SK-N-SH treated with all-trans-retinoic acid at 6 μM for 48 hours (cell line): ENCODE measurements around the gene CLSTN2.

Experiments used
- ATAC-seq: fragments of 200-7000 bp; cut with Tn5 transposase; 3 replicates; pipeline ENCODE4 v1.9.1; 2020; ENCODE audit warnings: mild to moderate bottlenecking, moderate library complexity
- ARNTL ChIP-seq: fragments of 450-650 bp; formaldehyde crosslinking; IDR thresholded peaks from 2 replicates; pipeline ENCODE4 v1.5.0; 2020; ENCODE audit warnings: low read depth, mild to moderate bottlenecking, moderate library complexity, borderline replicate concordance
- BACH2 ChIP-seq: fragments of 250-450 bp; sonication (Bioruptor Pico); IDR thresholded peaks from 2 replicates; pipeline ENCODE4 v1.9.0; 2021; ENCODE audit warnings: mild to moderate bottlenecking, borderline replicate concordance
- CSRNP3 ChIP-seq: fragments of 250-450 bp; sonication (Bioruptor Pico); IDR thresholded peaks from 2 replicates; pipeline ENCODE4 v1.5.1; 2021; ENCODE audit warnings: mild to moderate bottlenecking, moderate library complexity
- ESRRG ChIP-seq: fragments of 250-450 bp; sonication (Bioruptor Pico); IDR thresholded peaks from 2 replicates; pipeline ENCODE4 v1.6.1; 2021; ENCODE audit warnings: mild to moderate bottlenecking
- GLIS3 ChIP-seq: fragments of 250-450 bp; sonication (Bioruptor Pico); IDR thresholded peaks from 2 replicates; pipeline ENCODE4 v1.5.0; 2020; ENCODE audit warnings: mild to moderate bottlenecking, moderate library complexity
- ISL1 ChIP-seq: fragments of 250-450 bp; sonication (Bioruptor Pico); IDR thresholded peaks from 2 replicates; pipeline ENCODE4 v2.1.2; 2022; ENCODE audit warnings: mild to moderate bottlenecking, moderate library complexity
- OSR1 ChIP-seq: fragments of 250-450 bp; sonication (Bioruptor Pico); IDR thresholded peaks from 2 replicates; pipeline ENCODE4 v1.8.0; 2022; ENCODE audit warnings: moderate library complexity, mild to moderate bottlenecking, inconsistent platforms
- PATZ1 ChIP-seq: fragments of 250-450 bp; sonication (Bioruptor Pico); IDR thresholded peaks from 2 replicates; pipeline ENCODE4 v1.8.0; 2020; ENCODE audit warnings: mild to moderate bottlenecking, moderate library complexity, borderline replicate concordance
- POU6F1 ChIP-seq: fragments of 250-450 bp; sonication (Bioruptor Pico); IDR thresholded peaks from 2 replicates; pipeline ENCODE4 v1.8.0; 2021; ENCODE audit warnings: low read depth, mild to moderate bottlenecking, moderate library complexity, borderline replicate concordance
- PPARA ChIP-seq: fragments of 250-450 bp; sonication (Bioruptor Pico); IDR thresholded peaks from 2 replicates; pipeline ENCODE4 v1.5.0; 2020; ENCODE audit warnings: mild to moderate bottlenecking, borderline replicate concordance
- RARB ChIP-seq: fragments of 250-450 bp; sonication (Bioruptor Pico); IDR thresholded peaks from 2 replicates; pipeline ENCODE4 v1.8.0; 2021; ENCODE audit warnings: mild to moderate bottlenecking, moderate library complexity
- SNAI2 ChIP-seq: fragments of 250-450 bp; sonication (Bioruptor Pico); IDR thresholded peaks from 2 replicates; pipeline ENCODE4 v1.5.0; 2020; ENCODE audit warnings: mild to moderate bottlenecking, moderate library complexity
- TCF4 ChIP-seq: fragments of 250-450 bp; sonication (Bioruptor Pico); IDR thresholded peaks from 2 replicates; pipeline ENCODE4 v1.8.0; 2021; ENCODE audit warnings: mild to moderate bottlenecking, moderate library complexity, borderline replicate concordance
- TOX ChIP-seq: fragments of 250-450 bp; sonication (Bioruptor Pico); IDR thresholded peaks from 2 replicates; pipeline ENCODE4 v1.8.0; 2021; ENCODE audit warnings: mild to moderate bottlenecking, moderate library complexity, borderline replicate concordance
- ZC3H10 ChIP-seq: fragments of 250-450 bp; sonication (Bioruptor Pico); IDR thresholded peaks from 2 replicates; pipeline ENCODE4 v1.5.1; 2021; ENCODE audit warnings: mild to moderate bottlenecking, moderate library complexity
- ZFP3 ChIP-seq: fragments of 250-450 bp; sonication (Bioruptor Pico); IDR thresholded peaks from 2 replicates; pipeline ENCODE4 v1.5.0; 2020; ENCODE audit warnings: mild to moderate bottlenecking, moderate library complexity
- ZFP30 ChIP-seq: fragments of 450-650 bp; formaldehyde crosslinking; IDR thresholded peaks from 2 replicates; pipeline ENCODE4 v1.5.0; 2022; ENCODE audit warnings: mild to moderate bottlenecking, moderate library complexity
- ZNF565 ChIP-seq: fragments of 450-650 bp; formaldehyde crosslinking; conservative IDR thresholded peaks from 2 replicates; pipeline ENCODE4 v1.5.0; 2020; ENCODE audit warnings: low read depth, mild to moderate bottlenecking, moderate library complexity
- ZNF70 ChIP-seq: fragments of 450-650 bp; formaldehyde crosslinking; IDR thresholded peaks from 2 replicates; pipeline ENCODE4 v1.5.0; 2020; ENCODE audit warnings: mild to moderate bottlenecking, moderate library complexity
- ZNF8 ChIP-seq: fragments of 450-650 bp; formaldehyde crosslinking; IDR thresholded peaks from 2 replicates; pipeline ENCODE4 v1.5.0; 2020; ENCODE audit warnings: mild to moderate bottlenecking, moderate library complexity

Gene CLSTN2

GRCh38 chr3:140199008-140199407 lies 264.0 kb downstream of the CLSTN2 start:
- TF ChIP-seq TCF4 (CRISPR knock-in tag) (no peak), ZNF8 (no peak), POU6F1 (CRISPR knock-in tag) (no peak), GLIS3 (no peak)
- ATAC-seq, result no peak

GRCh38 chr3:140199743-140200142 lies 264.8 kb downstream of the CLSTN2 start:
- no peak for ATAC-seq
- TF ChIP-seq ZNF565 (CRISPR knock-in tag) (no peak), ZNF70 (CRISPR knock-in tag) (no peak), OSR1 (CRISPR knock-in tag) (no peak), PATZ1 (CRISPR knock-in tag) (no peak), SNAI2 (no peak), PPARA (CRISPR knock-in tag) (no peak), ARNTL (CRISPR knock-in tag) (no peak), ZNF8 (no peak), ZC3H10 (no peak), TCF4 (CRISPR knock-in tag) (no peak), CSRNP3 (CRISPR knock-in tag) (no peak), ZFP30 (no peak), ISL1 (CRISPR knock-in tag) (no peak), ESRRG (CRISPR knock-in tag) (no peak), BACH2 (CRISPR knock-in tag) (no peak)

GRCh38 chr3:140203510-140203909 lies 268.5 kb downstream of the CLSTN2 start:
- TF ChIP-seq OSR1 (CRISPR knock-in tag) (no peak), TCF4 (CRISPR knock-in tag) (no peak), TOX (no peak), RARB (CRISPR knock-in tag) (no peak), ZNF8 (no peak), PPARA (CRISPR knock-in tag) (no peak), ARNTL (CRISPR knock-in tag) (no peak), ZC3H10 (no peak), POU6F1 (CRISPR knock-in tag) (no peak), CSRNP3 (CRISPR knock-in tag) (no peak), PATZ1 (CRISPR knock-in tag) (no peak), ZFP3 (no peak)
- no peak for ATAC-seq
